Central memory CD8-positive, alpha-beta T cell (primary cell): Measurements from ENCODE around the gene NRXN3.

Experiments used
- ATAC-seq: fragments of 150-1000 bp; cut with Tn5 transposase; replicated peaks from 2 replicates; pipeline ENCODE4 v1.10.0; 2022; ENCODE audit warnings: mild to moderate bottlenecking, moderate FRiP score, moderate number of reproducible peaks; ENCODE audit not compliant: poor library complexity, severe bottlenecking; ENCODE audit errors: extremely low read depth
- DNase-seq, 2 donors: peaks; one replicate each; pipeline ENCODE4 v3.0.0; 2021; ENCODE audit warnings: low spot score in 2 of 2
- H3K27ac Mint-ChIP-seq: one replicate; pipeline ENCODE4 v1.8.0; 2022; ENCODE audit warnings: low read depth, mild to moderate bottlenecking, moderate library complexity, mixed read lengths
- H3K27me3 Mint-ChIP-seq: one replicate; pipeline ENCODE4 v1.8.0; 2022; ENCODE audit warnings: mixed read lengths
- H3K36me3 Mint-ChIP-seq: one replicate; pipeline ENCODE4 v1.8.0; 2022; ENCODE audit warnings: mild to moderate bottlenecking, moderate library complexity, mixed read lengths; ENCODE audit not compliant: insufficient read depth
- H3K4me1 Mint-ChIP-seq: one replicate; pipeline ENCODE4 v1.8.0; 2022; ENCODE audit warnings: mixed read lengths
- H3K4me3 Mint-ChIP-seq: one replicate; pipeline ENCODE4 v1.8.0; 2022; ENCODE audit warnings: mild to moderate bottlenecking, moderate library complexity, mixed read lengths
- H3K9me3 Mint-ChIP-seq: one replicate; pipeline ENCODE4 v1.8.0; 2022; ENCODE audit warnings: mixed read lengths

The NRXN3 gene

GRCh38 chr14:79670811-79671210 is 1500.6 kb downstream of the NRXN3 start:
- ATAC-seq (no peak), DNase-seq (no peak)
- Mint-ChIP-seq H3K27me3 (no peaks in the 10 kb centered on the region), H3K36me3 (no peaks in the 10 kb centered on the region), H3K4me3 (no peak overlapping the region), H3K27ac (no peak overlapping the region), H3K9me3 (peaks cover 5% of the 10 kb centered on the region), H3K4me1 (no peaks in the 10 kb centered on the region)

- no peak for ATAC-seq
- no peaks in the 10 kb centered on the region for H3K4me1 Mint-ChIP-seq
- no peak overlapping the region for H3K4me3 Mint-ChIP-seq
Measured at GRCh38 chr14:79680087-79680486, 1509.9 kb downstream of the NRXN3 start.

GRCh38 chr14:79686196-79686595 is 1516.0 kb downstream of the NRXN3 start:
- no peak overlapping the region for H3K27ac Mint-ChIP-seq
- ATAC-seq (no peak), DNase-seq (no peak)
- no peaks in the 10 kb centered on the region for H3K27me3 Mint-ChIP-seq
- H3K4me3 Mint-ChIP-seq, result no peak overlapping the region
- peaks cover 1% of the 10 kb centered on the region for H3K36me3 Mint-ChIP-seq
- H3K9me3 Mint-ChIP-seq, result no peaks in the 10 kb centered on the region
- H3K4me1 Mint-ChIP-seq, result no peaks in the 10 kb centered on the region

More at GRCh38 chr14:79680087-79680486, 1509.9 kb downstream of the NRXN3 start:
- DNase-seq, result no peak
- Mint-ChIP-seq H3K9me3 (no peaks in the 10 kb centered on the region), H3K27me3 (no peaks in the 10 kb centered on the region), H3K36me3 (peaks cover 1% of the 10 kb centered on the region), H3K27ac (no peak overlapping the region)

GRCh38 chr14:79690960-79691359 is 1520.8 kb downstream of the NRXN3 start:
- no peak for ATAC-seq
- H3K27ac Mint-ChIP-seq, result no peak overlapping the region
- no peaks in the 10 kb centered on the region for H3K27me3 Mint-ChIP-seq
- no peaks in the 10 kb centered on the region for H3K36me3 Mint-ChIP-seq
- H3K4me1 Mint-ChIP-seq, result no peaks in the 10 kb centered on the region
- no peak for DNase-seq
- H3K9me3 Mint-ChIP-seq, result no peaks in the 10 kb centered on the region
- no peak overlapping the region for H3K4me3 Mint-ChIP-seq

GRCh38 chr14:79693935-79694334 is 1523.8 kb downstream of the NRXN3 start:
- no peak overlapping the region for H3K27ac Mint-ChIP-seq
- H3K36me3 Mint-ChIP-seq, result no peaks in the 10 kb centered on the region
- H3K4me3 Mint-ChIP-seq, result no peak overlapping the region
- H3K4me1 Mint-ChIP-seq, result no peaks in the 10 kb centered on the region
- ATAC-seq (no peak), DNase-seq (no peak)
- H3K27me3 Mint-ChIP-seq, result no peaks in the 10 kb centered on the region
- peaks cover 1% of the 10 kb centered on the region for H3K9me3 Mint-ChIP-seq

GRCh38 chr14:79695307-79695706 is 1525.1 kb downstream of the NRXN3 start:
- ATAC-seq (no peak), DNase-seq (no peak)
- Mint-ChIP-seq H3K27ac (no peak overlapping the region), H3K36me3 (no peaks in the 10 kb centered on the region), H3K4me3 (no peak overlapping the region), H3K4me1 (no peaks in the 10 kb centered on the region), H3K27me3 (no peaks in the 10 kb centered on the region), H3K9me3 (peaks cover 6% of the 10 kb centered on the region)

GRCh38 chr14:79698298-79698711 is 1528.1 kb downstream of the NRXN3 start:
- DNase-seq (no peak), ATAC-seq (no peak)
- H3K4me3 Mint-ChIP-seq, result no peak overlapping the region
- H3K27ac Mint-ChIP-seq, result no peak overlapping the region
- peaks cover 6% of the 10 kb centered on the region for H3K9me3 Mint-ChIP-seq
- no peaks in the 10 kb centered on the region for H3K27me3 Mint-ChIP-seq
- H3K36me3 Mint-ChIP-seq, result no peaks in the 10 kb centered on the region
- no peaks in the 10 kb centered on the region for H3K4me1 Mint-ChIP-seq

GRCh38 chr14:79699206-79699605 is 1529.0 kb downstream of the NRXN3 start:
- DNase-seq (no peak), ATAC-seq (no peak)
- H3K4me1 Mint-ChIP-seq, result no peaks in the 10 kb centered on the region
- no peak overlapping the region for H3K27ac Mint-ChIP-seq
- no peaks in the 10 kb centered on the region for H3K36me3 Mint-ChIP-seq
- H3K27me3 Mint-ChIP-seq, result no peaks in the 10 kb centered on the region
- no peak overlapping the region for H3K4me3 Mint-ChIP-seq
- H3K9me3 Mint-ChIP-seq, result peaks cover 6% of the 10 kb centered on the region

- H3K4me3 Mint-ChIP-seq, result no peak overlapping the region
- H3K9me3 Mint-ChIP-seq, result peaks cover 17% of the 10 kb centered on the region
- no peaks in the 10 kb centered on the region for H3K36me3 Mint-ChIP-seq
- H3K4me1 Mint-ChIP-seq, result no peaks in the 10 kb centered on the region
- H3K27me3 Mint-ChIP-seq, result no peaks in the 10 kb centered on the region
- ATAC-seq, result no peak
- no peak overlapping the region for H3K27ac Mint-ChIP-seq
- DNase-seq, result no peak
Measured at GRCh38 chr14:79701371-79701770, 1531.2 kb downstream of the NRXN3 start.

GRCh38 chr14:79702197-79702596 is 1532.0 kb downstream of the NRXN3 start:
- Mint-ChIP-seq H3K27me3 (no peaks in the 10 kb centered on the region), H3K4me1 (no peaks in the 10 kb centered on the region), H3K36me3 (no peaks in the 10 kb centered on the region), H3K27ac (no peak overlapping the region), H3K9me3 (peaks cover 23% of the 10 kb centered on the region), H3K4me3 (no peak overlapping the region)
- DNase-seq (no peak), ATAC-seq (no peak)

- ATAC-seq (no peak), DNase-seq (no peak)
- Mint-ChIP-seq H3K4me3 (no peak overlapping the region), H3K27me3 (no peaks in the 10 kb centered on the region), H3K36me3 (no peaks in the 10 kb centered on the region), H3K9me3 (peaks cover 23% of the 10 kb centered on the region), H3K27ac (no peak overlapping the region), H3K4me1 (no peaks in the 10 kb centered on the region)
Measured at GRCh38 chr14:79703209-79703608, 1533.0 kb downstream of the NRXN3 start.

- no peaks in the 10 kb centered on the region for H3K27me3 Mint-ChIP-seq
- H3K36me3 Mint-ChIP-seq, result no peaks in the 10 kb centered on the region
- peaks cover 24% of the 10 kb centered on the region for H3K9me3 Mint-ChIP-seq
- ATAC-seq, result no peak
- no peak overlapping the region for H3K27ac Mint-ChIP-seq
- no peak for DNase-seq
- no peak overlapping the region for H3K4me3 Mint-ChIP-seq
- no peaks in the 10 kb centered on the region for H3K4me1 Mint-ChIP-seq
Measured at GRCh38 chr14:79704041-79704807, 1534.1 kb downstream of the NRXN3 start.

GRCh38 chr14:79705126-79705894 is 1535.1 kb downstream of the NRXN3 start:
- DNase-seq (no peak), ATAC-seq (no peak)
- no peaks in the 10 kb centered on the region for H3K36me3 Mint-ChIP-seq

More at GRCh38 chr14:79705126-79705894, 1535.1 kb downstream of the NRXN3 start:
- no peaks in the 10 kb centered on the region for H3K27me3 Mint-ChIP-seq
- H3K4me3 Mint-ChIP-seq, result no peak overlapping the region
- H3K4me1 Mint-ChIP-seq, result no peaks in the 10 kb centered on the region
- no peak overlapping the region for H3K27ac Mint-ChIP-seq
- H3K9me3 Mint-ChIP-seq, result peaks cover 22% of the 10 kb centered on the region
